ENCODE results near the gene PI16.
"Not testable (repeated sequence)": the region's sequence is repeated elsewhere in the genome, so short reads cannot be mapped to it uniquely, and the experiment has no call there.

DNA sequence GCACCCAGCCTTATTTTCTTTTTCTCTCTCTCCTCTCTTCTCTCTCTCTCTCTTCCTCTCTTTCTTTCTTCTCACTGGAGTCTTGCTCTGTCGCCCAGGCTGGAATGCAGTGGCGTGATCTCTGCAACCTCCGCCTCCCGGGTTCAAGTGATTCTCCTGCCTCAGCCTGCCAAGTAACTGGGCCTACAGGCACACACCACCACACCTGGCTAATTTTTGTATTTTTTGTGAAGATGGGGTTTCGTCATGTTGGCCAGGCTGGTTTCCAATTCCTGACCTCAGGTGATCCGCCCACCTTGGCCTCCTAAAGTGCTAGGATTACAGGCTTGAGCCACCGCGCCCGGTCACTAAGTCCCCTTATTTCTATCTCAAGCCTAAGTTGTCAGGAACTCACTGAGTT is 5.5 kb upstream of the PI16 start:
- TF ChIP-seq, protein P1, sequence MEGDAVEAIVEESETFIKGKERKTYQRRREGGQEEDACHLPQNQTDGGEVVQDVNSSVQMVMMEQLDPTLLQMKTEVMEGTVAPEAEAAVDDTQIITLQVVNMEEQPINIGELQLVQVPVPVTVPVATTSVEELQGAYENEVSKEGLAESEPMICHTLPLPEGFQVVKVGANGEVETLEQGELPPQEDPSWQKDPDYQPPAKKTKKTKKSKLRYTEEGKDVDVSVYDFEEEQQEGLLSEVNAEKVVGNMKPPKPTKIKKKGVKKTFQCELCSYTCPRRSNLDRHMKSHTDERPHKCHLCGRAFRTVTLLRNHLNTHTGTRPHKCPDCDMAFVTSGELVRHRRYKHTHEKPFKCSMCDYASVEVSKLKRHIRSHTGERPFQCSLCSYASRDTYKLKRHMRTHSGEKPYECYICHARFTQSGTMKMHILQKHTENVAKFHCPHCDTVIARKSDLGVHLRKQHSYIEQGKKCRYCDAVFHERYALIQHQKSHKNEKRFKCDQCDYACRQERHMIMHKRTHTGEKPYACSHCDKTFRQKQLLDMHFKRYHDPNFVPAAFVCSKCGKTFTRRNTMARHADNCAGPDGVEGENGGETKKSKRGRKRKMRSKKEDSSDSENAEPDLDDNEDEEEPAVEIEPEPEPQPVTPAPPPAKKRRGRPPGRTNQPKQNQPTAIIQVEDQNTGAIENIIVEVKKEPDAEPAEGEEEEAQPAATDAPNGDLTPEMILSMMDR (conservative IDR thresholded peaks at IDR 0.05; ENCODE audit: low read depth in 2 of 2), result not testable (repeated sequence)
- TF ChIP-seq, protein P2, sequence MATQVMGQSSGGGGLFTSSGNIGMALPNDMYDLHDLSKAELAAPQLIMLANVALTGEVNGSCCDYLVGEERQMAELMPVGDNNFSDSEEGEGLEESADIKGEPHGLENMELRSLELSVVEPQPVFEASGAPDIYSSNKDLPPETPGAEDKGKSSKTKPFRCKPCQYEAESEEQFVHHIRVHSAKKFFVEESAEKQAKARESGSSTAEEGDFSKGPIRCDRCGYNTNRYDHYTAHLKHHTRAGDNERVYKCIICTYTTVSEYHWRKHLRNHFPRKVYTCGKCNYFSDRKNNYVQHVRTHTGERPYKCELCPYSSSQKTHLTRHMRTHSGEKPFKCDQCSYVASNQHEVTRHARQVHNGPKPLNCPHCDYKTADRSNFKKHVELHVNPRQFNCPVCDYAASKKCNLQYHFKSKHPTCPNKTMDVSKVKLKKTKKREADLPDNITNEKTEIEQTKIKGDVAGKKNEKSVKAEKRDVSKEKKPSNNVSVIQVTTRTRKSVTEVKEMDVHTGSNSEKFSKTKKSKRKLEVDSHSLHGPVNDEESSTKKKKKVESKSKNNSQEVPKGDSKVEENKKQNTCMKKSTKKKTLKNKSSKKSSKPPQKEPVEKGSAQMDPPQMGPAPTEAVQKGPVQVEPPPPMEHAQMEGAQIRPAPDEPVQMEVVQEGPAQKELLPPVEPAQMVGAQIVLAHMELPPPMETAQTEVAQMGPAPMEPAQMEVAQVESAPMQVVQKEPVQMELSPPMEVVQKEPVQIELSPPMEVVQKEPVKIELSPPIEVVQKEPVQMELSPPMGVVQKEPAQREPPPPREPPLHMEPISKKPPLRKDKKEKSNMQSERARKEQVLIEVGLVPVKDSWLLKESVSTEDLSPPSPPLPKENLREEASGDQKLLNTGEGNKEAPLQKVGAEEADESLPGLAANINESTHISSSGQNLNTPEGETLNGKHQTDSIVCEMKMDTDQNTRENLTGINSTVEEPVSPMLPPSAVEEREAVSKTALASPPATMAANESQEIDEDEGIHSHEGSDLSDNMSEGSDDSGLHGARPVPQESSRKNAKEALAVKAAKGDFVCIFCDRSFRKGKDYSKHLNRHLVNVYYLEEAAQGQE (IDR thresholded peaks at IDR 0.05; ENCODE audit: unreplicated experiment), result not testable (repeated sequence)
- TF ChIP-seq JUNB (IDR thresholded peaks at IDR 0.05; ENCODE audit: unreplicated experiment); POLR2AphosphoS5 (IDR thresholded peaks at IDR 0.05; ENCODE audit: low read depth); ZNF331 (CRISPR knock-in tag; IDR thresholded peaks at IDR 0.05; ENCODE audit: low read depth): not testable (repeated sequence)
- TF ChIP-seq, protein P3, sequence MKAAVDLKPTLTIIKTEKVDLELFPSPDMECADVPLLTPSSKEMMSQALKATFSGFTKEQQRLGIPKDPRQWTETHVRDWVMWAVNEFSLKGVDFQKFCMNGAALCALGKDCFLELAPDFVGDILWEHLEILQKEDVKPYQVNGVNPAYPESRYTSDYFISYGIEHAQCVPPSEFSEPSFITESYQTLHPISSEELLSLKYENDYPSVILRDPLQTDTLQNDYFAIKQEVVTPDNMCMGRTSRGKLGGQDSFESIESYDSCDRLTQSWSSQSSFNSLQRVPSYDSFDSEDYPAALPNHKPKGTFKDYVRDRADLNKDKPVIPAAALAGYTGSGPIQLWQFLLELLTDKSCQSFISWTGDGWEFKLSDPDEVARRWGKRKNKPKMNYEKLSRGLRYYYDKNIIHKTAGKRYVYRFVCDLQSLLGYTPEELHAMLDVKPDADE (IDR thresholded peaks at IDR 0.05), result not testable (repeated sequence)

Data from GM23338 (cell line).